Measurements from ENCODE around the gene BST2. TPM values are rescaled to one million over a fixed set of nuclear protein-coding genes. Genes with fewer than 3 reads are reported as not detected.

Gene BST2
- total and polyA plus RNA-seq, 10 of the 15 experiments (the other 5 are each of a cell fraction or from before 2014, with no cell fraction given), result 16.6 to 372 (median 264) TPM

DNA sequence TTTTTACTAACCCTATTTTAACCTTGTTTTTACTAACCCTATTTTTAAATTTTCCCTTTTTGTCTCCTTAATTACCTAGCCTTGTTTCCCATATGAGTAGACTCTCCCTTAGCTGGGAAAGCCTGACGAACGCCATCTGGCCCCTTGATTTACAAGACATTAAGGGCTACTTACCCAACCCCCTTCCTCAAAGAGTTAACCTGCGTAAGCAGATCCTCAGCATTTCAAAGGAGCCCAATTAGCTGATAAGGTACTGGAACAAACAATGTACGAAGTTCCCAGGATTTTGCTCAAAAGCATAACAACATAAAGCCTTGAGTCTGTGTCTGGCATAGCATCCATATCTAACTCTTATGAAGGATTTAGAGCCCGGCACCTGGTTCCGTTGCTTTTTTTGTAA, 9.7 kb upstream of the BST2 start (continued):
- TF ChIP-seq CEBPZ (IDR thresholded peaks at IDR 0.05; ENCODE audit: low read depth, low read length) (no peak), FOS (IDR thresholded peaks at IDR 0.05; ENCODE audit: borderline replicate concordance, extremely low read depth, insufficient read length) (no peak)
- TF ChIP-seq, protein P1, sequence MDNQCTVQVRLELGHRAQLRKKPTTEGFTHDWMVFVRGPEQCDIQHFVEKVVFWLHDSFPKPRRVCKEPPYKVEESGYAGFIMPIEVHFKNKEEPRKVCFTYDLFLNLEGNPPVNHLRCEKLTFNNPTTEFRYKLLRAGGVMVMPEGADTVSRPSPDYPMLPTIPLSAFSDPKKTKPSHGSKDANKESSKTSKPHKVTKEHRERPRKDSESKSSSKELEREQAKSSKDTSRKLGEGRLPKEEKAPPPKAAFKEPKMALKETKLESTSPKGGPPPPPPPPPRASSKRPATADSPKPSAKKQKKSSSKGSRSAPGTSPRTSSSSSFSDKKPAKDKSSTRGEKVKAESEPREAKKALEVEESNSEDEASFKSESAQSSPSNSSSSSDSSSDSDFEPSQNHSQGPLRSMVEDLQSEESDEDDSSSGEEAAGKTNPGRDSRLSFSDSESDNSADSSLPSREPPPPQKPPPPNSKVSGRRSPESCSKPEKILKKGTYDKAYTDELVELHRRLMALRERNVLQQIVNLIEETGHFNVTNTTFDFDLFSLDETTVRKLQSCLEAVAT (IDR thresholded peaks at IDR 0.05), result no peak

DNA sequence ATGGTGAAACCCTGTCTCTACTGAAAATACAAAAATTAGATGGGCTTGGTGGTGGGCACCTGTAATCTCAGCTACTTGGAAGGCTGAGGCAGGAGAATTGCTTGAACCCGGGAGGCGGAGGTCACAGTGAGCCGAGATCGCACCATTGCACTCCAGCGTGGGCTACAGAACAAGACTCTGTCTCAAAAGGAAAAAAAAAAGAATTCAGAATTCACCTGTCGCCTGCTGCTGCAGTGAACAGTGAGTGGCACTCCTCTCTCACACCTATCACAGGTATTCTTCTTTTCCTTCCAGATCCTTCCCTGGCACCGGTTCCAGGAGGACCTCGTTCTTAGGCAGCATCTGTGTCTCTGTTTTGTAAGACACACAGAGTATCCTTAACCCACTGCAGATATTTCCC, 8.7 kb upstream of the BST2 start:
- no peak overlapping the region for H3K4me3 ChIP-seq
- no peak overlapping the region for H2AFZ ChIP-seq (ENCODE audit: control insufficient read depth, low read depth, low read length)
- ChIA-PET POLR2A (no interaction called here), RAD21 (ENCODE audit: unreplicated experiment) (no interaction called here), CTCF (interaction anchor here (0.5 to 0.7 kb wide), 2 partner anchors 11 to 40 kb away, joined by 3 to 4 read pairs; no protein-coding TSS in a partner anchor), SMC1A (ENCODE audit: uncharacterized antibody, unreplicated experiment) (no interaction called here)
- ATAC-seq (no peak), FAIRE-seq (no peak), DNase-seq (ENCODE audit: low read depth, low spot score) (no peak)
- WGBS (ENCODE audit: insufficient coverage, insufficient replicate concordance, low lambda C conversion rate, missing lambda C conversion rate), result 96% methylated on average over 8 of the region's 8 CpGs
- peaks cover 0 to 25% of the 10 kb centered on the region in 2 experiments; a peak in 3 of 4 replicates for H3K36me3 ChIP-seq (ENCODE audit: control insufficient read depth in 2 of 2, insufficient read depth in 2 of 2, low read length in 1 of 2)
- intact Hi-C loops (cut with micrococcal nuclease; ENCODE audit: unreplicated experiment) (no loop called here), in situ Hi-C loops (cut with MboI) (no loop called here)
- no peaks in the 10 kb centered on the region for H3K27me3 ChIP-seq (replicated peaks in 1 of 2; ENCODE audit: control insufficient read depth in 2 of 2, insufficient read depth in 2 of 2, low read length in 1 of 2)
- H3K9me3 ChIP-seq (replicated peaks; ENCODE audit: control insufficient read depth, insufficient read depth, low read length), result no peaks in the 10 kb centered on the region
- peaks cover 10% of the 10 kb centered on the region for H3K79me2 ChIP-seq (ENCODE audit: control insufficient read depth, insufficient read depth, low read length)
- H3K4me1 ChIP-seq (ENCODE audit: control insufficient read depth, insufficient read depth, low read length), result no peaks in the 10 kb centered on the region
- H3K9ac ChIP-seq (ENCODE audit: control insufficient read depth, insufficient read depth, low read length), result no peak overlapping the region
- no peak overlapping the region for H3K27ac ChIP-seq (ENCODE audit: control insufficient read depth, insufficient read depth)
- no TSS peak for BruUV-seq (replicated peaks)
- H3K4me2 ChIP-seq (ENCODE audit: control insufficient read depth, insufficient read depth), result no peak overlapping the region
- H4K20me1 ChIP-seq (ENCODE audit: control insufficient read depth, insufficient read depth), result no peaks in the 10 kb centered on the region; the same call in 1 of the 2 replicates
- no peak for TF ChIP-seq CTCF (IDR thresholded peaks at IDR 0.05 in 2 of 3, conservative IDR thresholded peaks at IDR 0.05 in 1 of 3; ENCODE audit: control insufficient read depth in 2 of 3, extremely low read depth in 1 of 3, insufficient read depth in 1 of 3, low read depth in 3 of 3, low read length in 3 of 3)
- TF ChIP-seq CREB1 (IDR thresholded peaks at IDR 0.05; ENCODE audit: low read depth), result no peak
- no peak for TF ChIP-seq TAF1 (IDR thresholded peaks at IDR 0.05; ENCODE audit: borderline replicate concordance, low read depth, low read length)
- no peak for TF ChIP-seq NRF1 (conservative IDR thresholded peaks at IDR 0.05; ENCODE audit: low read depth, low read length)
- no peak for TF ChIP-seq ATF7 (IDR thresholded peaks at IDR 0.05; ENCODE audit: low read depth)
- no peak for TF ChIP-seq EED (IDR thresholded peaks at IDR 0.05; ENCODE audit: low read depth)
- TF ChIP-seq, protein P2, sequence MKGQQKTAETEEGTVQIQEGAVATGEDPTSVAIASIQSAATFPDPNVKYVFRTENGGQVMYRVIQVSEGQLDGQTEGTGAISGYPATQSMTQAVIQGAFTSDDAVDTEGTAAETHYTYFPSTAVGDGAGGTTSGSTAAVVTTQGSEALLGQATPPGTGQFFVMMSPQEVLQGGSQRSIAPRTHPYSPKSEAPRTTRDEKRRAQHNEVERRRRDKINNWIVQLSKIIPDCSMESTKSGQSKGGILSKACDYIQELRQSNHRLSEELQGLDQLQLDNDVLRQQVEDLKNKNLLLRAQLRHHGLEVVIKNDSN (IDR thresholded peaks at IDR 0.05; ENCODE audit: borderline replicate concordance, extremely low read length, insufficient read depth, low read depth, low read length), result no peak
- TF ChIP-seq HDAC6 (IDR thresholded peaks at IDR 0.05; ENCODE audit: unreplicated experiment), result no peak
- TF ChIP-seq KDM1A (IDR thresholded peaks at IDR 0.05; ENCODE audit: borderline replicate concordance), result no peak
- TF ChIP-seq EGR1 (IDR thresholded peaks at IDR 0.05; ENCODE audit: borderline replicate concordance in 1 of 2, low read depth in 2 of 2, low read length in 2 of 2), result no peak
- no peak for TF ChIP-seq RFX5 (IDR thresholded peaks at IDR 0.05; ENCODE audit: low read depth, low read length)
- no peak for TF ChIP-seq ASH2L (IDR thresholded peaks at IDR 0.05; ENCODE audit: borderline replicate concordance, low read depth)
